NCI-H526 treated with DMSO at 0.1 percent for 48 hours (cell line): ENCODE results near the gene HNRNPH2.

Experiments used
- DNase-seq: peaks from one replicate; lab custom pipeline; 2025; lab: John Stamatoyannopoulos, UW

The HNRNPH2 gene, protein sequence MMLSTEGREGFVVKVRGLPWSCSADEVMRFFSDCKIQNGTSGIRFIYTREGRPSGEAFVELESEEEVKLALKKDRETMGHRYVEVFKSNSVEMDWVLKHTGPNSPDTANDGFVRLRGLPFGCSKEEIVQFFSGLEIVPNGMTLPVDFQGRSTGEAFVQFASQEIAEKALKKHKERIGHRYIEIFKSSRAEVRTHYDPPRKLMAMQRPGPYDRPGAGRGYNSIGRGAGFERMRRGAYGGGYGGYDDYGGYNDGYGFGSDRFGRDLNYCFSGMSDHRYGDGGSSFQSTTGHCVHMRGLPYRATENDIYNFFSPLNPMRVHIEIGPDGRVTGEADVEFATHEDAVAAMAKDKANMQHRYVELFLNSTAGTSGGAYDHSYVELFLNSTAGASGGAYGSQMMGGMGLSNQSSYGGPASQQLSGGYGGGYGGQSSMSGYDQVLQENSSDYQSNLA

GRCh38 chrX:101407748-101408531, at the start of gene HNRNPH2, which contains the start of gene GLA:
HNRNPH2 (plus strand) TSS chrX:101408222; CDS start chrX:101411989, 3,767 bp downstream.
GLA (minus strand) TSS chrX:101407925; CDS start chrX:101407903, 22 bp downstream.
- DNase-seq: peak; percentile 97

DNA sequence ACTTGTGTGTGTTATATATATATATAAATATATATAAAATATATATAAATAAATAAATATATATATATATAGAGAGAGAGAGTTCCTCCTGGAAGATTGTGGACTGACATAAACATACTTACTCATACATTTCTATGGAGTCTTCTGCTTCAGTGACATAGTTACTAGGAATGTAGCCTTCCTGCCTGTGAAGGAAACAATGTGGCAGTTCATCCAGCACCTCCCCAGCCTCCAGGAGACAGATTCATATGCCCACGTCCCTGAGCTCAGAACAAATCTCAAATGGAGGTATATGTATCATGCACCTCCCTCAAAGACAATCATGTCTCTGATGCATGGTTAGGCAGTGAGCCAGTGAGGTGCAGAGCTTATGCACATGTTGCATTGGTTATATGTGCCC, 48.1 kb upstream of the HNRNPH2 start:
- no peak for DNase-seq

GRCh38 chrX:101360390-101360789, 47.6 kb upstream of the HNRNPH2 start:
- peak; percentile 38 for DNase-seq

DNA sequence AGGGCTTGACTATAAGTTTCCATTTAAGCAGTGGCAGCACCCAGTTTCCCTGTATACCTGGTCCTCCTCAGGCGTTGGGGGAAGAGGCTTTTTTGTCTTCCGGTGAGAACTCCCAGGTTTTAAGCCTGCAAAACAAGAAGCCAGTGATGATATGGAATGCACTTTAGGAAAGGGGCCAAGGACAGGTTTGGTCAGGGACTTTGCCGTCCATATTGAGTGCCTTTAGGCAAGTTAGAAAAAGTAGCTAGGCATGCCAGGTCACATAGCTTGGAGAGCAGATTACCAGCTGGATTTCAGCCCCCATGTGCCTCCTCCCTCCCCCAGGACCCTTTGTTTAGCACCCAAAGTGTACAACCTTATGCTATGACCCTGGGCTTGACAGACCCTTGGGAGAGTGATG, 45.9 kb upstream of the HNRNPH2 start:
- DNase-seq: no peak

GRCh38 chrX:101362757-101363156, 45.3 kb upstream of the HNRNPH2 start:
- DNase-seq: no peak

- no peak for DNase-seq
Measured at GRCh38 chrX:101365301-101365795, 42.7 kb upstream of the HNRNPH2 start.

DNA sequence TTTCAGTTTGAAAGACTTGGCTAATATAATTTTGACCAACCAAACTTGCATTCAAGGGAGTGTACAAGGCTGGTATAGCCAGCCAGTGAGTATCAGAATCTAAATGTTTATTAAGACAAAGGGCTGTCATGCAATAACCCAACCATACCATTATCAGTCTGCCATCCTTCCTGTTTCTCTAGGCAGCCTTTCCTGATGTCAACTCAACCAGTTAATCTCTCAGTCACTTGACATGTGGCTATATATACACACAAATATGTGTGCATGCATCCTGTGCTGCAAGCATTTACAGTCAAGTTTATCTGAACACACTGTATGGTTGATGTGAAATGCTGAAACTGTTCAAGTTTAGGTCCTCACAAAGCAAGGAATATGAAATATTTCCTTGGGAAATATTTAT, 39.2 kb upstream of the HNRNPH2 start:
- no peak for DNase-seq

- no peak for DNase-seq
Measured at GRCh38 chrX:101369687-101370086, 38.3 kb upstream of the HNRNPH2 start.

GRCh38 chrX:101370888-101371504, 37.0 kb upstream of the HNRNPH2 start:
- DNase-seq: no peak

DNA sequence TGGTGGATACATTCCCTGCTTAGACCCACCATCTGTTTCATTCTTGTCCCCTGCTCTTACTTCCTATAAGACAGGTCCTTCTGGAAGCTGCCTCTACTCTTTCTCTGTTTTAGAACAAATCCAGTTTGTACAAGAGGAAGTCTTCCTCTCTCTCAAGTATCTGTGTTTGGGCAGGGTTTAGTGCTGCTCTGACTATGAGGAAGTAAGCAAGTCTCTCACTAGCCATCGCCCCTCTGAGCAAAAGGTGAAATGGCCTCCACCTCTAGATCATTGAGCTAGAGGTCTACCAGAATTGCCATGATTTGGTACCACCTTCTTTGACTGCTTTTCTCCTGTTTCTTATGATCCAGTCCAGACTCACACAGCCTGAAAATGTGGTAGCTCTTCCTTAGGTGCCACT, 30.5 kb upstream of the HNRNPH2 start:
- DNase-seq: no peak

GRCh38 chrX:101383679-101384205, 24.3 kb upstream of the HNRNPH2 start:
- no peak for DNase-seq

DNA sequence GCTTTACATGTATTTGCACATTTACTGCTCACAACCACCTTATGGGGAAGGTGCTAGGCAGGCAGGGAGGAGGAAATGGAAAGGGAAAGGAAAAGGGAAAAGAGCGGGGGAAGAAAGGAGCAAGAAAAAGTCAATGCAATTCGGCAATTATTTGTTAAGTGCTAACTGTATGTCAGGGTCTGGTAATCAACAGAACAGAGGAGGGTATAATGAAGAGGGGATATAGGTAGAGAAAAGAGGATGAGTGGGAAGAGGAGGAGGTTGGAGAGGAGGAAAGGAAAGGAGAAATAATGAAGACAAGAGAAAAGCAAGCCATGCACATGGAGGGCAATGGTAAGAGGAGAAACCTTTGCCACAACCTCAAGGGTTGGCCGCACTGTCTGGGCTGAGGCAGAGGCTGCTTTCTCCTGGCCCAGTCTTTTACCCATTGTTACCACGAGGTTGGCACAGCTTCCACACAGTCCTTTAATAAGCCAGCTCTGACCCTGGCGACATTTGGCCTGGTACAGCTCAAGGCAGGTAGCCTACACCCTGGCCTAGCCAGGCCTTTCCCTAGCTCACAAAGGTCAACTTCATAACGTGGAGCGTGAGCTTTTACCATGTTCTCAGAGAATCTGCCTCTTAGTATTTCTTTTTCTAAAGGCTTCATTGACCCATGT, 22.9 kb upstream of the HNRNPH2 start:
- DNase-seq: no peak

- no peak for DNase-seq
Measured at GRCh38 chrX:101385795-101386541, 22.1 kb upstream of the HNRNPH2 start, which contains the start of gene BTK. BTK (minus strand) TSS chrX:101386191; CDS start chrX:101375284, 10,907 bp downstream.

GRCh38 chrX:101386542-101386885, 21.5 kb upstream of the HNRNPH2 start:
- no peak for DNase-seq

- no peak for DNase-seq
Measured at GRCh38 chrX:101388604-101389003, 19.4 kb upstream of the HNRNPH2 start.

DNA sequence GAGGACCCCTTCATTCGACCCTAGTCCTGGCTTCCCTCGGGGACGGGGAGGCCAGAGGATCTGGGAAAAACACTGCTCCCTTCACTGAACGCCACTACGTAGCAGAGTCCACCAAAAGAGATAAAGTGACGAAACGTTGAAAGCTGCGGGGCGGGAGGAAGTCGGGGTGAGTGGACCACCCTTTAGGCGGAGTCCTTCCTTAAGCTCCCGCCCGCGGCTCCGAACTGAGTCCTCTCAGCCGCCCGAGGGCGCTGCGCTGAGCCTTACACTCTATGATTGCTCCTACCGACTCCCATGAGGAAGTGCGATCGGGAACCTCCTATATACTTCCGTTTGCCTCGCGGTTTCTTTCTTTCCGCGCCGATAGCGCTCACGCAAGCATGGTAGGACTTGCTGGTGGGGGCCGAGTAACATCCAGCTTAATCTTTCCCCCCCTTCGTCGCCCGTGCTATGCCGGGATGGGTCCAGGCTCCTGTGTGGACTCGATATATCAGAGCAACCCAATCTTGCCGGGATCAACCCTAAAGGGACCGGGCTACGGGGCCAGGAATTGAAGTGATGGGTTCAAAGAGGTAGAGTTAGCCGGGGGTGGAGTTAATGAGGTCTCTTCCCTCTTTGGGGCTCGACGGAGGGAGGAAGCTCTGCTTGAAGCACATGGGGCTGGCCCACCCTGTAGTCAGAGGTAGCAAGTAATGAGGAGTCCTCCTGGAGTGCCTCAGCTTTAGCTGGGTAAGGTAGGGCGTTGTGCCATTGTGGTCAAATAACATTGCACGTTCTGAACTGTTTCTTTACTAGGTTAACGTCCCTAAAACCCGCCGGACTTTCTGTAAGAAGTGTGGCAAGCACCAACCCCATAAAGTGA, 17.1 kb upstream of the HNRNPH2 start, which contains the start of gene RPL36A:
RPL36A (plus strand) TSS at position 348 of the 862 bp plus-strand sequence; CDS start at position 381, 33 bp downstream.
- DNase-seq: peak; percentile 83

DNA sequence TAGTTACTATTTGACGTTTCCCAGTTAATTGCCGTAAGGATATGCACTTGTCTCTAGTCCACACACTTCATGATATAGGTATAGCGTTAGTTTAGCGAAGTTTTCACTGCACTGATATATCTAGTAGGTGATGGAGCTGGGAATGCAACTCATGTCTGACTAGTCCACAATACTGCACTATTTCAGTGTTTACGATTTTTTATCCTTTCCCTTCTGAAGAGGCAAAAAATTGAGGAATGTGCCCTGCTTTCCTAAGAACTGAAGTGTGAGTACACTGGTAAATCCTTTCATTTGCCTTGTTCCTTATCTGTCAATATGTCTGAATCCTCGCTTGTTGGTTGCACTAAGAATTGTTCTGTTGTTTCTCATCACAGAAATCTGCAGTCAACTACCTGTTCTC, 16.2 kb upstream of the HNRNPH2 start:
- DNase-seq: no peak

DNA sequence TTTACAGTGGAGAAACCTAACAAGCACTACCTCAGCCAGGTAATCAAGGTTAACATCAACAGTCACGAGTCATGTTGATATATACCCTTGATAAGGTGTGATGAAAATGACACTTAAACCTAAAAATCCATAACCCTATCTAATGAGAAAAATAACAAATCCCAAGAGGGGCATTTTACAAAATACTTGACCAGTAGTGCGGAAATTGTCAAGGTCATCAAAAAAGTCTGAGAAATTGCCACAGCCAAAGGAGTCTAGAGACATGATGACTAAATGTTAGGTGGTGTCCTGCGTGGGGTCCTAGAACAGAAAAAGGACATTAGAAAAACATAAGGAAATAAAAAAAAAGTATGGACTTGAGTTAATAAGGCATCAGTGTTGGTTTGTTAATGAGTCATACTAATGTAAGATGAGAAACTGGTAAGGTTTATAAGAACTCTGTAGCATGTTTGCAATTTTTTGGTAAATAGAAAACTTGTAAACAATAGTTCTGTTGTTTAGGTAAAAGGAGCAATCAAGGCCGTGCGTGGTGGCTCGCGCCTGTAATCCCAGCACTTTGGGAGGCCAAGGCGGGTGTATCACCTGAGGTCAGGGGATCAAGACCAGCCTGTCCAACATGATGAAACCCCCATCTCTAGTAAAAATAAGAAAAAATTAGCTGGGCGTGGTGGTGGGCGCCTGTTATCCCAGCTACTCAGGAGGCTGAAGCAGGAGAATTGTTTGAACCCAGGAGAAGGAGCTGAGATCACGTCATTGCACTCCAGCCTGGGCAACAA, 14.3 kb upstream of the HNRNPH2 start:
- DNase-seq: no peak

DNA sequence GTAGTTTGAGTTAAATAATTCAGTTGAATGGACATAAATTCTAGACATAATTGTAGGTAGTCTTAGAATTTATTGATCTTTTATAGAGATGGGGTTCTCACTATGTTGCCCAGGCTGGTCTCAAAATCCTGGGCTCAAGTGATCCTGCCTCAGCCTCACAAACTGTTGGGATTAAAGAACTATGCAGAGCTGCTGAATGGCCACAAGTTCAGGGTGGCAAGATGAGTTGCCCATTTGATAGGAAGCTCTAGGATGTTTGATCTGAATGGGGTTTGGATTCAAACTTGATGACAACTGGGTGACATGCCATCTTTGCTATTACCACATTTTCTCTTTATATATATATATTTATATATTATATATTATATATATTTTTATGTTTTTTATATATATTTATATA, 13.7 kb upstream of the HNRNPH2 start:
- no peak for DNase-seq
